ENCODE data around the gene SPATA32. TPM values are rescaled to one million over a fixed set of nuclear protein-coding genes. Genes with fewer than 3 reads are reported as not detected.
"Not testable (repeated sequence)": the region's sequence is repeated elsewhere in the genome, so short reads cannot be mapped to it uniquely, and the experiment has no call there.

SPATA32 gene
- total RNA-seq = under 1 TPM; 0.13 to 0.32 TPM

DNA sequence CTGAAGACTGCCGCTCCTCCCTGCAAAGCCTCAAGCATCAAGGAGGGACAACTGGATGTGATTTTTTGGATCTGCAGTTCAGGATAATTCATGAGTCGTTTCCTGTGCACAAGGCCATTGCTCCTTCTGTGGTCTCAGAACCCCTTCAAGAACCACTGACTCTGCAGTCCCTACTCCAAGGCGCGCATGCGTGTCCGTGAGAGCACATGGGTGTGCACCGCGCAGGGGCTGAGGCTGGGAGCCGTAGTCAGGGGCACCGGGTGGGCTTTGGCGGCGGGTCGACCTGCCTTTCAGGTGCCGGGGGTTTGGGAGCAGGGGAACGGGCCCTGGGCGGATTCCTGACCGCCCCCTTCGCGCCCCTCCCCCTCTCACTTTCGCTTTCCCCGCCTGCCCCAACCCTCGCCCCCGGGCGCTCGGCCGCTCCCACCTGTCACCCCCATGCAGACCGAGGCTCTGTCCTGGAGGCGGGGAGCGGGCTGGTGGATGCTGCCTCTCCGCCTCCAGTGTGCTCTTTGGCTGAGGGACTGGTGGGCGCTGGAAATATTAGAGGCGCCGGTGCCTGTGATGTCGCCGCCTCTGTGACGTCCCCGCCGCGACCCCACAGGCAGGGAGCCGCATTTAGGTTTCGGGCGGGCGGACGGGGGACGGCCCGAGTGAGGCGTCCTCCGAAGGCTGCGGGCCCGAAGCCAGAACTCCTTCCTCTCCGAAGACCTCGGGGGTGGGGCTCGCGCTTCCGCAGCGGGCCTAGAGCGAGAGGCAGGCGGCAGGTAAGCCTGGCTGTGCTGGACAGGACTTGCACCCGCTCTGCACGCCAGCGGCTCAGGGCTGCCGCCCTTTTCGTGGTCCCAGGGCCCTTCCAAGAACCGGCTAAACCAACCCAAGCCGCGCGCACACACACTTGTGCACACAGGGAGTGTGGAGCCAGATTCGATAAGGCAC lies at the start of gene SPATA32:
Gene SPATA32 (minus strand): TSS at position 518 of the 939 bp plus-strand sequence. CDS start 78 bp downstream, at position 440.
- Mint-ChIP-seq H3K36me3 (ENCODE audit: low read depth) (peaks cover 35% of the 10 kb centered on the region), H3K27me3 (no peaks in the 10 kb centered on the region), H3K4me1 (peaks cover 25% of the 10 kb centered on the region), H3K27ac (peak within 1 kb of the TSS; percentile 81), H3K9me3 (no peaks in the 10 kb centered on the region), H3K4me3 (peak within 1 kb of the TSS; percentile 64)
- peak; percentile 79 for ATAC-seq (replicated peaks)

DNA sequence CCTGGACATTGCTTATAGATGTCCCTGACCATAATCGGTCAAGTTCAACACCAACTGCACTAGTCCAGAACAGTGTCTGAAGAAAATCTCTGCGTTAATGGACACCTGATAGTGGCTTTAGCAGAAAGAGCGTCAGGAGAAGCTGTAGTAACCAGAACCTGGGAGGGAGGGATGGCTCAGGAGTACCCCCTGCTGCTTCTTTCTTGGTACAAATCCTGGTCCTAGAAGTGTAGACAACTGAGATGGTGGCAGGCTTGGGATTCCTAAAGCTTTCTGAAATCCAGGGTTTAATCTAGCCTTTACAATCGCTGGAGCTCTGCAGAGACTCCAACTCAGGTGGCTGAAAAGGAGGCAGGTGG lies 49.5 kb upstream of the SPATA32 start:
- Mint-ChIP-seq H3K36me3 (ENCODE audit: low read depth) (peaks cover 99% of the 10 kb centered on the region), H3K9me3 (no peaks in the 10 kb centered on the region), H3K4me1 (peaks cover 55% of the 10 kb centered on the region), H3K27me3 (no peaks in the 10 kb centered on the region), H3K27ac (peak overlapping the region; percentile 99), H3K4me3 (peak overlapping the region; percentile 93)
- ATAC-seq (replicated peaks) = no peak

GRCh38 chr17:45310380-45311324 lies 48.8 kb upstream of the SPATA32 start:
- Mint-ChIP-seq H3K27ac (peak overlapping the region; percentile 99), H3K4me3 (peak overlapping the region; percentile 93), H3K36me3 (ENCODE audit: low read depth) (peaks cover 99% of the 10 kb centered on the region), H3K4me1 (peaks cover 59% of the 10 kb centered on the region), H3K9me3 (no peaks in the 10 kb centered on the region), H3K27me3 (no peaks in the 10 kb centered on the region)
- ATAC-seq (replicated peaks) = no peak

DNA sequence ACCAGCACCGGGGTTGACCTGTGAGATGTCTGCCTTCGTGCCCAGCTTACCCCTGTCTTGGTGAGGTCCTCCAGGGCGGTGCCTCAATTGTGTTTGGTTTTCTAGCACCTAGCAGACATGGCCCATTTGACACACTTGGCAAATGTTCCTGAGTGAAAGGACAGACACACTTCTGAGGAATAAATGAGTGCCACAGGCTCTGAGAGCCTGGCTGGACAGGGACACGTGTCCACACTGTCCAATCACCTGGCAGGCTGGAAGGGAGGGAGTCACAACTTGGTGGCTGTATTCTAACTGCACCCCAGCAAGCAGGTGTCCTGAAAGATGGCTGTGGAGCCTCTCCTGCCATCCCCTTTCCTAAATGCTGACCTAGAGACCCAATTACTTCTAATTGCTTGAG lies 47.5 kb upstream of the SPATA32 start:
- Mint-ChIP-seq H3K4me1 (peaks cover 53% of the 10 kb centered on the region), H3K4me3 (peak overlapping the region; percentile 93), H3K9me3 (no peaks in the 10 kb centered on the region), H3K27ac (peak overlapping the region; percentile 98), H3K27me3 (no peaks in the 10 kb centered on the region), H3K36me3 (ENCODE audit: low read depth) (peaks cover 98% of the 10 kb centered on the region)
- ATAC-seq (replicated peaks) = no peak

DNA sequence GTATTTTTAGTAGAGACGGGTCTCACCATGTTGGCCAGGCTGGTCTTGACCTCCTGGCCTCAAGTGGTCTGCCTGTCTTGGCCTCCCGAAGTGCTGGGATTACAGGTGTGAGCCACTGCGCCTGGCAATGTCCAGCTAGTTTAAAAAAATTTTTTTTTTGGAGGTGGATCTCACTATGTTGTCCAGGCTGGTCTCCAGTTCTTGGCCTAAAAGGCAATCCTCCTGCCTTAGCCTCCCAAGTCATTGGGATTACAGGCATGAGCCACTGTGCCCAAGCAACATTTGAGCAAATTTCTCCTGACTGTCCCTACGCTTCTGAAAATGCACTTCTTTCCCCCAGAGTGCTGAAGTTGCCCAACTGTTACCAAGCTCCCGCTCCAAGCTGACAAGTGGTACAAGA lies 46.9 kb upstream of the SPATA32 start:
- Mint-ChIP-seq H3K9me3 (no peaks in the 10 kb centered on the region), H3K27me3 (no peaks in the 10 kb centered on the region), H3K4me1 (peaks cover 52% of the 10 kb centered on the region), H3K27ac (peak overlapping the region; percentile 98), H3K36me3 (ENCODE audit: low read depth) (peaks cover 98% of the 10 kb centered on the region), H3K4me3 (peak overlapping the region; percentile 93)
- no peak for ATAC-seq (replicated peaks)

DNA sequence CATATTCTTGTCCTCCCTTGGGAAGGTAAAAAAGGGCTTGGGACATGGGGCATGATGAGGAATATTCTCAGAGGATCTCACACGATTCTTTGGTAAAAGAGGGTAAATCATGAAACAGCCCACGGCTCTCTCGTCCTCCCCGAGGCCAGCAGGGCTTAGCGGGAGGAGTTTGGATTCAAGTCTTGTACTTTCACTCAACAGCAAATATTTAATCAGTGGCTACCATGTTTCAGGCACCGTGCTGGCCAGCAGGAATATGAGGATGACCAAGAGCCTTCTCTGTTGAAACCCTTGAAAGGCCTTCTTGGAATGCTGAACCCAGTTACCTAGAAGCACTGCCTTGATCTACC lies 46.1 kb upstream of the SPATA32 start:
- Mint-ChIP-seq H3K4me3 (peak overlapping the region; percentile 93), H3K27ac (peak overlapping the region; percentile 98), H3K27me3 (no peaks in the 10 kb centered on the region), H3K36me3 (ENCODE audit: low read depth) (peaks cover 96% of the 10 kb centered on the region), H3K4me1 (peaks cover 49% of the 10 kb centered on the region), H3K9me3 (no peaks in the 10 kb centered on the region)
- ATAC-seq (replicated peaks) = no peak

DNA sequence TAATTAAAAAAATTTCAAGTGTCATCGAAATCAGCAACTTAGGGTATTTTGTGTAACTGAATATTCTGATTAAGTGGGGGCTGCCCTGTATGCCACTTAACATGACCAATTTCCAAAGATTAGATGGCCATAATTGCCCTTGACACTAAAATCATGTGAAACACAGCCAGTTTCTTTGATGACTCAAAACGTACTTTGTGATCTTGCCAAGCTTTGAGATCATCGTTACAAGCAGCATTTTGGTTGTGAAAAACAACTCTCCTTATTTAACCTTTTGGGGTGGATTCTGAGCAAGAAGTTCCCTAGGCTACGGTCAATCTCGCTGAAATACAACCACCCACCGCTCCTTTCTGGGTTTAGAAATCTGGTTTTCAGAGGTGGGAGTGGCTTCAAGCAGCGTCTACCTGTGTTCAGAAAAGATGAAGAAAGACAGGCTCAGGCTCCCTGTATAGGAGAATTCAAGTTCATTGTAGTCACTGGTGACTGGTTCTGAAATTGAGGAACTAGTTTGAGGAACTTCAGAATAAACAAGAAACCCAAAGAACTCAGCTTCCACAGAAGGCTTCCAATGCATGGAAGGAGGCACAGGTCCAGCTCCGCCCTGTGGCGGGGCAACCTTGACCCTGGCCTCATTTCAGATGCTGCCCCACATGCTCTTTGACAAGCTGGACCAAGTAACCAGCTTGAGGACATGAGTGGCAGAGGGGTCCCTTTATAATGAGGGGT lies 45.6 kb upstream of the SPATA32 start:
- ATAC-seq (replicated peaks) = peak; percentile 68
- H3K9me3 Mint-ChIP-seq = no peaks in the 10 kb centered on the region
- H3K4me1 Mint-ChIP-seq = peaks cover 52% of the 10 kb centered on the region
- no peaks in the 10 kb centered on the region for H3K27me3 Mint-ChIP-seq
- peaks cover 96% of the 10 kb centered on the region for H3K36me3 Mint-ChIP-seq (ENCODE audit: low read depth)
- peak overlapping the region; percentile 98 for H3K27ac Mint-ChIP-seq
- peak overlapping the region; percentile 93 for H3K4me3 Mint-ChIP-seq

GRCh38 chr17:45306623-45307022 lies 44.7 kb upstream of the SPATA32 start:
- H3K4me3 Mint-ChIP-seq = peak overlapping the region; percentile 93
- peaks cover 47% of the 10 kb centered on the region for H3K4me1 Mint-ChIP-seq
- peaks cover 90% of the 10 kb centered on the region for H3K36me3 Mint-ChIP-seq (ENCODE audit: low read depth)
- H3K9me3 Mint-ChIP-seq = no peaks in the 10 kb centered on the region
- no peaks in the 10 kb centered on the region for H3K27me3 Mint-ChIP-seq
- H3K27ac Mint-ChIP-seq = peak overlapping the region; percentile 77
- ATAC-seq (replicated peaks) = no peak

DNA sequence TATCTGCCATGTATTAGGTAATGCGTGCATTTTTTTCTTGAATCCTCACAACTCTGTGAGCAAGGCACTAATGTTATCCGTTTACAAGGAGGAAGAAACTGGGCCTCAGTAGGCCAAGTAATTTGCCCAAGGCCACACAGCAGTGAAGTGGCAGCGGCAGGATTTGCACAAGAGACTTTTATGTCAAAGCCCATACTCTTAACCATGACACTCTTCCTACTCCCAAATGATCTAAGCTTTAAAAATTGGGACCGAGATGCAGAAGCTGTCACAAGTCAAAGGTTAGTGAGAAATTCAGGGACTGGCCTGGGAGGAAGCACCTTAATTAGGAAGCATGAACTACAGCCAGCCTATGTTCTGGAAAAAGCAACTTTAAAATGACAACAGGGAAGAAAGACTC lies 44.2 kb upstream of the SPATA32 start:
- ATAC-seq (replicated peaks) = no peak
- no peaks in the 10 kb centered on the region for H3K27me3 Mint-ChIP-seq
- peaks cover 47% of the 10 kb centered on the region for H3K4me1 Mint-ChIP-seq
- H3K4me3 Mint-ChIP-seq = peak overlapping the region; percentile 93
- peaks cover 90% of the 10 kb centered on the region for H3K36me3 Mint-ChIP-seq (ENCODE audit: low read depth)
- no peaks in the 10 kb centered on the region for H3K9me3 Mint-ChIP-seq
- H3K27ac Mint-ChIP-seq = peak overlapping the region; percentile 77

- H3K36me3 Mint-ChIP-seq (ENCODE audit: low read depth) = peaks cover 90% of the 10 kb centered on the region
Observed at GRCh38 chr17:45305530-45306087, 43.7 kb upstream of the SPATA32 start.

GRCh38 chr17:45302649-45303173 lies 40.8 kb upstream of the SPATA32 start:
- Mint-ChIP-seq H3K36me3 (ENCODE audit: low read depth) (peaks cover 88% of the 10 kb centered on the region), H3K4me1 (peaks cover 51% of the 10 kb centered on the region), H3K4me3 (peak overlapping the region; percentile 67), H3K27ac (peak overlapping the region; percentile 58), H3K27me3 (no peaks in the 10 kb centered on the region), H3K9me3 (no peaks in the 10 kb centered on the region)
- peak; percentile 35 for ATAC-seq (replicated peaks)

More at GRCh38 chr17:45305530-45306087, 43.7 kb upstream of the SPATA32 start:
- Mint-ChIP-seq H3K27me3 (no peaks in the 10 kb centered on the region), H3K27ac (peak overlapping the region; percentile 77), H3K4me1 (peaks cover 47% of the 10 kb centered on the region), H3K4me3 (peak overlapping the region; percentile 93), H3K9me3 (no peaks in the 10 kb centered on the region)
- ATAC-seq (replicated peaks) = no peak

DNA sequence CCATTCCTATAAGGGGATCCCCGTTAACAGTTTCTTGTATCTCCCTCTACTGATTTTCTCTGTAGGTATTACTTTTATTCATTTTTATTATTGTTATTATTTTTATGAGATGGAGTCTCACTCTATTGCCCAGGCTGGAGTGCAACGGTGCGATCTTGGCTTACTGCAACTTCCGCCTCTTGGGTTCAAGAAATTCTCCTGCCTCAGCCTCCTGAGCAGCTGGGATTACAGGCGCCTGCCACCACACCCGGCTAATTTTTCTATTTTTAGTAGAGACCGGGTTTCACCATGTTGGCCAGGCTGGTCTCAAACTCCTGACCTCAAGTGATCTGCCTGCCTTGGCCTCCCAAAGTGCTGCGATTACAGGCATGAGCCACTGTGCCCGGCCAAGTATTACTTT lies 40.3 kb upstream of the SPATA32 start:
- H3K4me3 Mint-ChIP-seq = peak overlapping the region; percentile 67
- H3K27ac Mint-ChIP-seq = peak overlapping the region; percentile 58
- ATAC-seq (replicated peaks); H3K9me3 Mint-ChIP-seq; H3K27me3 Mint-ChIP-seq: not testable (repeated sequence)
- peaks cover 88% of the 10 kb centered on the region for H3K36me3 Mint-ChIP-seq (ENCODE audit: low read depth)
- H3K4me1 Mint-ChIP-seq = peaks cover 49% of the 10 kb centered on the region

- peaks cover 53% of the 10 kb centered on the region for H3K4me1 Mint-ChIP-seq
- H3K36me3 Mint-ChIP-seq (ENCODE audit: low read depth) = peaks cover 89% of the 10 kb centered on the region
- H3K27me3 Mint-ChIP-seq = no peaks in the 10 kb centered on the region
- H3K4me3 Mint-ChIP-seq = no peak overlapping the region
- no peak for ATAC-seq (replicated peaks)
- no peaks in the 10 kb centered on the region for H3K9me3 Mint-ChIP-seq
- H3K27ac Mint-ChIP-seq = no peak overlapping the region
Observed at GRCh38 chr17:45301674-45302073, 39.8 kb upstream of the SPATA32 start.
